Activated T-helper 9 cell treated with anti-CD3 and anti-CD28 coated beads, Interleukin-2, amount 50 U/mL, for 16 hours (primary cell): ENCODE measurements around the gene BAZ2B.

Source experiments
- DNase-seq: peaks from one replicate; pipeline ENCODE4 v3.0.0-alpha.2; 2020; ENCODE audit warnings: low read depth

Gene BAZ2B

GRCh38 chr2:159317392-159318088, 298.8 kb downstream of the BAZ2B start:
- DNase-seq = no peak

- DNase-seq = no peak
Observed at GRCh38 chr2:159307942-159308341, 308.4 kb downstream of the BAZ2B start.

- DNase-seq = no peak
Observed at GRCh38 chr2:159300586-159300985, 315.8 kb downstream of the BAZ2B start.

- DNase-seq = no peak
Observed at GRCh38 chr2:159298967-159299366, 317.4 kb downstream of the BAZ2B start.

- no peak for DNase-seq
Observed at GRCh38 chr2:159297042-159297707, 319.2 kb downstream of the BAZ2B start.

- DNase-seq = no peak
Observed at GRCh38 chr2:159292157-159292556, 324.2 kb downstream of the BAZ2B start.

- DNase-seq = no peak
Observed at GRCh38 chr2:159290289-159290907, 325.9 kb downstream of the BAZ2B start.

- no peak for DNase-seq
Observed at GRCh38 chr2:159287733-159288132, 328.6 kb downstream of the BAZ2B start.

GRCh38 chr2:159286709-159287441, 329.5 kb downstream of the BAZ2B start:
- peak; percentile 98 for DNase-seq

GRCh38 chr2:159285929-159286708, 330.2 kb downstream of the BAZ2B start, which contains the start of gene WDSUB1:
Gene WDSUB1 (minus strand): TSS chr2:159286703. CDS start chr2:159283069, 3,634 bp downstream.
- DNase-seq = peak; percentile 21

- no peak for DNase-seq
Observed at GRCh38 chr2:159285433-159285832, 330.9 kb downstream of the BAZ2B start.

GRCh38 chr2:159283529-159283928, 332.8 kb downstream of the BAZ2B start:
- DNase-seq = no peak

GRCh38 chr2:159281002-159281401, 335.3 kb downstream of the BAZ2B start:
- DNase-seq = no peak

- DNase-seq = no peak
Observed at GRCh38 chr2:159279700-159280099, 336.6 kb downstream of the BAZ2B start.

GRCh38 chr2:159275111-159275510, 341.2 kb downstream of the BAZ2B start:
- no peak for DNase-seq

GRCh38 chr2:159272156-159272555, 344.2 kb downstream of the BAZ2B start:
- DNase-seq = no peak

- DNase-seq = no peak
Observed at GRCh38 chr2:159270744-159271379, 345.5 kb downstream of the BAZ2B start.
